ENCODE measurements around the gene LMNB1.
A peak's percentile ranks its signal among the peaks of the same experiment; 100 is the strongest.

The LMNB1 gene

DNA sequence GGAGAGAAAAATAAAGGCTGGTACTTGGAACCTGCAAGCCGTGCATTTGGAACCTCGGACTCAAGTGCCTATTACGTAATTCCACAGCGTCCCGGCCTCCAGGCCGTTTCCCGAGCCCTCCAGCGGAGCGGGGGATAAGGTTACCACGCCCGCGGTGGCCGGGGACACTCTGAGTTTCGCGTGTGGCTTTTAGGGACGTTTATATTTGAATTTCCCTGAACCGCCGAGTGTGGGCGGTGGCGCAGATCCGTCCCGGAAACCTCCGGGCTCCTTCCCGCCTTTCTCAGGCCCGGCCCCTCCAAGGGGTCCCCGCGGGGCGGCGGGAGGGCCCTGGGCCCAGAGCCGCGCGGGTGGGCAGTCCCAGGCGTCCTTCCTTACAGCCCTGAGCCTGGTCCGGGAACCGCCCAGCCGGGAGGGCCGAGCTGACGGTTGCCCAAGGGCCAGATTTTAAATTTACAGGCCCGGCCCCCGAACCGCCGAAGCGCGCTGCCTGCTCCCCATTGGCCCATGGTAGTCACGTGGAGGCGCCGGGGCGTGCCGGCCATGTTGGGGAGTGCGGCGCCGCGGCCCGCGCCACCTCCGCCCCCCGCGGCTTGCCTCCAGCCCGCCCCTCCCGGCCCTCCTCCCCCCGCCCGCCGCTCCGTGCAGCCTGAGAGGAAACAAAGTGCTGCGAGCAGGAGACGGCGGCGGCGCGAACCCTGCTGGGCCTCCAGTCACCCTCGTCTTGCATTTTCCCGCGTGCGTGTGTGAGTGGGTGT, at the start of gene LMNB1 (continued):
- no peak for TF ChIP-seq ZNF274 (IDR thresholded peaks at IDR 0.05; ENCODE audit: low read length)
- no peak for TF ChIP-seq ZNF274 (tag by site-specific recombination; IDR thresholded peaks at IDR 0.05; ENCODE audit: borderline replicate concordance)
- peak; percentile 85 for TF ChIP-seq ZNF324 (tag by site-specific recombination; IDR thresholded peaks at IDR 0.05)
- peak; percentile 98 for TF ChIP-seq IKZF3 (tag by site-specific recombination; IDR thresholded peaks at IDR 0.05)
- TF ChIP-seq, protein P1, sequence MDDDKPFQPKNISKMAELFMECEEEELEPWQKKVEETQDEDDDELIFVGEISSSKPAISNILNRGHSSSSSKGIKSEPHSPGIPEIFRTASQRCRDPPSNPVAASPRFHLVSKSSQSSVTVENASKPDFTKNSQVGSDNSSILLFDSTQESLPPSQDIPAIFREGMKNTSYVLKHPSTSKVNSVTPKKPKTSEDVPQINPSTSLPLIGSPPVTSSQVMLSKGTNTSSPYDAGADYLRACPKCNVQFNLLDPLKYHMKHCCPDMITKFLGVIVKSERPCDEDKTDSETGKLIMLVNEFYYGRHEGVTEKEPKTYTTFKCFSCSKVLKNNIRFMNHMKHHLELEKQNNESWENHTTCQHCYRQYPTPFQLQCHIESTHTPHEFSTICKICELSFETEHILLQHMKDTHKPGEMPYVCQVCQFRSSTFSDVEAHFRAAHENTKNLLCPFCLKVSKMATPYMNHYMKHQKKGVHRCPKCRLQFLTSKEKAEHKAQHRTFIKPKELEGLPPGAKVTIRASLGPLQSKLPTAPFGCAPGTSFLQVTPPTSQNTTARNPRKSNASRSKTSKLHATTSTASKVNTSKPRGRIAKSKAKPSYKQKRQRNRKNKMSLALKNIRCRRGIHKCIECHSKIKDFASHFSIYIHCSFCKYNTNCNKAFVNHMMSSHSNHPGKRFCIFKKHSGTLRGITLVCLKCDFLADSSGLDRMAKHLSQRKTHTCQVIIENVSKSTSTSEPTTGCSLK (tag by site-specific recombination; IDR thresholded peaks at IDR 0.05), result no peak
- peak; percentile 72 for TF ChIP-seq EGR2 (tag by site-specific recombination; IDR thresholded peaks at IDR 0.05; ENCODE audit: low read depth)
- TF ChIP-seq, protein P2, sequence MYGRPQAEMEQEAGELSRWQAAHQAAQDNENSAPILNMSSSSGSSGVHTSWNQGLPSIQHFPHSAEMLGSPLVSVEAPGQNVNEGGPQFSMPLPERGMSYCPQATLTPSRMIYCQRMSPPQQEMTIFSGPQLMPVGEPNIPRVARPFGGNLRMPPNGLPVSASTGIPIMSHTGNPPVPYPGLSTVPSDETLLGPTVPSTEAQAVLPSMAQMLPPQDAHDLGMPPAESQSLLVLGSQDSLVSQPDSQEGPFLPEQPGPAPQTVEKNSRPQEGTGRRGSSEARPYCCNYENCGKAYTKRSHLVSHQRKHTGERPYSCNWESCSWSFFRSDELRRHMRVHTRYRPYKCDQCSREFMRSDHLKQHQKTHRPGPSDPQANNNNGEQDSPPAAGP (tag by site-specific recombination; IDR thresholded peaks at IDR 0.05), result peak; percentile 80
- peak; percentile 85 for TF ChIP-seq ZBTB17 (tag by site-specific recombination; IDR thresholded peaks at IDR 0.05)
- peak; percentile 70 for TF ChIP-seq ZNF394 (tag by site-specific recombination; IDR thresholded peaks at IDR 0.05; ENCODE audit: borderline replicate concordance)
- TF ChIP-seq ZNF626 (tag by site-specific recombination; IDR thresholded peaks at IDR 0.05), result no peak
- TF ChIP-seq WT1 (tag by site-specific recombination; IDR thresholded peaks at IDR 0.05), result peak; percentile 68
- peak; percentile 97 for TF ChIP-seq ZEB2 (tag by site-specific recombination; IDR thresholded peaks at IDR 0.05)
- TF ChIP-seq, protein P3, sequence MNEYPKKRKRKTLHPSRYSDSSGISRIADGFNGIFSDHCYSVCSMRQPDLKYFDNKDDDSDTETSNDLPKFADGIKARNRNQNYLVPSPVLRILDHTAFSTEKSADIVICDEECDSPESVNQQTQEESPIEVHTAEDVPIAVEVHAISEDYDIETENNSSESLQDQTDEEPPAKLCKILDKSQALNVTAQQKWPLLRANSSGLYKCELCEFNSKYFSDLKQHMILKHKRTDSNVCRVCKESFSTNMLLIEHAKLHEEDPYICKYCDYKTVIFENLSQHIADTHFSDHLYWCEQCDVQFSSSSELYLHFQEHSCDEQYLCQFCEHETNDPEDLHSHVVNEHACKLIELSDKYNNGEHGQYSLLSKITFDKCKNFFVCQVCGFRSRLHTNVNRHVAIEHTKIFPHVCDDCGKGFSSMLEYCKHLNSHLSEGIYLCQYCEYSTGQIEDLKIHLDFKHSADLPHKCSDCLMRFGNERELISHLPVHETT (tag by site-specific recombination; IDR thresholded peaks at IDR 0.05), result peak; percentile 67; the same call in 1 of the 2 replicates
- TF ChIP-seq ZNF221 (tag by site-specific recombination; IDR thresholded peaks at IDR 0.05; ENCODE audit: borderline replicate concordance), result 0 out of 2 replicates have a peak, but pooled peaks have one; percentile 15
- TF ChIP-seq ZNF121 (tag by site-specific recombination; IDR thresholded peaks at IDR 0.05), result no peak; the same call in 1 of the 2 replicates
- no peak for TF ChIP-seq ZNF624 (tag by site-specific recombination; IDR thresholded peaks at IDR 0.05)
- TF ChIP-seq ZNF791 (tag by site-specific recombination; IDR thresholded peaks at IDR 0.05), result no peak
- TF ChIP-seq ZNF596 (tag by site-specific recombination; IDR thresholded peaks at IDR 0.05), result peak; percentile 32; the same call in 1 of the 2 replicates
- TF ChIP-seq, protein P4, sequence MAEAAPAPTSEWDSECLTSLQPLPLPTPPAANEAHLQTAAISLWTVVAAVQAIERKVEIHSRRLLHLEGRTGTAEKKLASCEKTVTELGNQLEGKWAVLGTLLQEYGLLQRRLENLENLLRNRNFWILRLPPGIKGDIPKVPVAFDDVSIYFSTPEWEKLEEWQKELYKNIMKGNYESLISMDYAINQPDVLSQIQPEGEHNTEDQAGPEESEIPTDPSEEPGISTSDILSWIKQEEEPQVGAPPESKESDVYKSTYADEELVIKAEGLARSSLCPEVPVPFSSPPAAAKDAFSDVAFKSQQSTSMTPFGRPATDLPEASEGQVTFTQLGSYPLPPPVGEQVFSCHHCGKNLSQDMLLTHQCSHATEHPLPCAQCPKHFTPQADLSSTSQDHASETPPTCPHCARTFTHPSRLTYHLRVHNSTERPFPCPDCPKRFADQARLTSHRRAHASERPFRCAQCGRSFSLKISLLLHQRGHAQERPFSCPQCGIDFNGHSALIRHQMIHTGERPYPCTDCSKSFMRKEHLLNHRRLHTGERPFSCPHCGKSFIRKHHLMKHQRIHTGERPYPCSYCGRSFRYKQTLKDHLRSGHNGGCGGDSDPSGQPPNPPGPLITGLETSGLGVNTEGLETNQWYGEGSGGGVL (tag by site-specific recombination; IDR thresholded peaks at IDR 0.05), result peak; percentile 66
- TF ChIP-seq ZNF366 (tag by site-specific recombination; conservative IDR thresholded peaks at IDR 0.05), result peak; percentile 92
- no peak for TF ChIP-seq ZNF654 (tag by site-specific recombination; IDR thresholded peaks at IDR 0.05; ENCODE audit: low read depth)
- TF ChIP-seq ZNF561 (tag by site-specific recombination; IDR thresholded peaks at IDR 0.05; ENCODE audit: borderline replicate concordance), result peak; percentile 97
- TF ChIP-seq ZNF660 (tag by site-specific recombination; IDR thresholded peaks at IDR 0.05), result peak; percentile 96
- TF ChIP-seq, protein P5, sequence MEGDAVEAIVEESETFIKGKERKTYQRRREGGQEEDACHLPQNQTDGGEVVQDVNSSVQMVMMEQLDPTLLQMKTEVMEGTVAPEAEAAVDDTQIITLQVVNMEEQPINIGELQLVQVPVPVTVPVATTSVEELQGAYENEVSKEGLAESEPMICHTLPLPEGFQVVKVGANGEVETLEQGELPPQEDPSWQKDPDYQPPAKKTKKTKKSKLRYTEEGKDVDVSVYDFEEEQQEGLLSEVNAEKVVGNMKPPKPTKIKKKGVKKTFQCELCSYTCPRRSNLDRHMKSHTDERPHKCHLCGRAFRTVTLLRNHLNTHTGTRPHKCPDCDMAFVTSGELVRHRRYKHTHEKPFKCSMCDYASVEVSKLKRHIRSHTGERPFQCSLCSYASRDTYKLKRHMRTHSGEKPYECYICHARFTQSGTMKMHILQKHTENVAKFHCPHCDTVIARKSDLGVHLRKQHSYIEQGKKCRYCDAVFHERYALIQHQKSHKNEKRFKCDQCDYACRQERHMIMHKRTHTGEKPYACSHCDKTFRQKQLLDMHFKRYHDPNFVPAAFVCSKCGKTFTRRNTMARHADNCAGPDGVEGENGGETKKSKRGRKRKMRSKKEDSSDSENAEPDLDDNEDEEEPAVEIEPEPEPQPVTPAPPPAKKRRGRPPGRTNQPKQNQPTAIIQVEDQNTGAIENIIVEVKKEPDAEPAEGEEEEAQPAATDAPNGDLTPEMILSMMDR (tag by site-specific recombination; IDR thresholded peaks at IDR 0.05), result peak; percentile 41
- TF ChIP-seq, protein P6, sequence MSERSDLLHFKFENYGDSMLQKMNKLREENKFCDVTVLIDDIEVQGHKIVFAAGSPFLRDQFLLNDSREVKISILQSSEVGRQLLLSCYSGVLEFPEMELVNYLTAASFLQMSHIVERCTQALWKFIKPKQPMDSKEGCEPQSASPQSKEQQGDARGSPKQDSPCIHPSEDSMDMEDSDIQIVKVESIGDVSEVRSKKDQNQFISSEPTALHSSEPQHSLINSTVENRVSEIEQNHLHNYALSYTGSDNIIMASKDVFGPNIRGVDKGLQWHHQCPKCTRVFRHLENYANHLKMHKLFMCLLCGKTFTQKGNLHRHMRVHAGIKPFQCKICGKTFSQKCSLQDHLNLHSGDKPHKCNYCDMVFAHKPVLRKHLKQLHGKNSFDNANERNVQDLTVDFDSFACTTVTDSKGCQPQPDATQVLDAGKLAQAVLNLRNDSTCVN (tag by site-specific recombination; optimal IDR thresholded peaks at IDR 0.05), result peak; percentile 71
- no peak for TF ChIP-seq REPIN1 (tag by site-specific recombination; IDR thresholded peaks at IDR 0.05; ENCODE audit: low read depth)
- TF ChIP-seq, protein P7, sequence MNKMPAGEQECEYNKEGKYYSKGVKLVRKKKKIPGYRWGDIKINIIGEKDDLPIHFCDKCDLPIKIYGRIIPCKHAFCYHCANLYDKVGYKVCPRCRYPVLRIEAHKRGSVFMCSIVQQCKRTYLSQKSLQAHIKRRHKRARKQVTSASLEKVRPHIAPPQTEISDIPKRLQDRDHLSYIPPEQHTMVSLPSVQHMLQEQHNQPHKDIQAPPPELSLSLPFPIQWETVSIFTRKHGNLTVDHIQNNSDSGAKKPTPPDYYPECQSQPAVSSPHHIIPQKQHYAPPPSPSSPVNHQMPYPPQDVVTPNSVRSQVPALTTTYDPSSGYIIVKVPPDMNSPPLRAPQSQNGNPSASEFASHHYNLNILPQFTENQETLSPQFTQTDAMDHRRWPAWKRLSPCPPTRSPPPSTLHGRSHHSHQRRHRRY (tag by site-specific recombination; IDR thresholded peaks at IDR 0.05), result no peak
- peak; percentile 61; the same call in 1 of the 2 replicates for TF ChIP-seq ZNF558 (tag by site-specific recombination; IDR thresholded peaks at IDR 0.05)
- TF ChIP-seq OVOL3 (tag by site-specific recombination; IDR thresholded peaks at IDR 0.05), result peak; percentile 48; the same call in 1 of the 2 replicates
